Measurements from ENCODE around the gene HOXB8.

Gene HOXB8

GRCh38 chr17:48624544-48625494 is 9.7 kb upstream of the HOXB8 start:
- DNase-seq (ENCODE audit: low read depth), result no peak

GRCh38 chr17:48624118-48624517 is 9.0 kb upstream of the HOXB8 start:
- DNase-seq (ENCODE audit: low read depth), result no peak

- no peak for DNase-seq (ENCODE audit: low read depth)
These were observed 8.5 kb upstream of the HOXB8 start for GRCh38 chr17:48623583-48623982.

- DNase-seq (ENCODE audit: low read depth), result no peak
These were observed 7.8 kb upstream of the HOXB8 start for GRCh38 chr17:48622857-48623256.

GRCh38 chr17:48621410-48622392 is 6.6 kb upstream of the HOXB8 start:
- no peak for DNase-seq (ENCODE audit: low read depth)

- DNase-seq (ENCODE audit: low read depth), result no peak
These were observed 5.5 kb upstream of the HOXB8 start for GRCh38 chr17:48620461-48621139.

- no peak for DNase-seq (ENCODE audit: low read depth)
These were observed 4.8 kb upstream of the HOXB8 start for GRCh38 chr17:48619826-48620449.

GRCh38 chr17:48618256-48618896 is 3.3 kb upstream of the HOXB8 start:
- peak; percentile 69 for DNase-seq (ENCODE audit: low read depth)

GRCh38 chr17:48617471-48618255 is 2.6 kb upstream of the HOXB8 start:
- no peak for DNase-seq (ENCODE audit: low read depth)

- no peak for DNase-seq (ENCODE audit: low read depth)
These were observed 1.8 kb upstream of the HOXB8 start for GRCh38 chr17:48616717-48617470.

- no peak for DNase-seq (ENCODE audit: low read depth)
These were observed 1.0 kb upstream of the HOXB8 start for GRCh38 chr17:48615963-48616716.

- no peak for DNase-seq (ENCODE audit: low read depth)
These were observed 1.0 kb downstream of the HOXB8 start for GRCh38 chr17:48613862-48614694.

- no peak for DNase-seq (ENCODE audit: low read depth)
These were observed 2.0 kb downstream of the HOXB8 start for GRCh38 chr17:48612854-48613691.

- no peak for DNase-seq (ENCODE audit: low read depth)
These were observed 2.6 kb downstream of the HOXB8 start for GRCh38 chr17:48612456-48612853.

- no peak for DNase-seq (ENCODE audit: low read depth)
These were observed 3.2 kb downstream of the HOXB8 start for GRCh38 chr17:48611681-48612455.

- no peak for DNase-seq (ENCODE audit: low read depth)
These were observed 3.9 kb downstream of the HOXB8 start for GRCh38 chr17:48611213-48611612.
